H1 (cell line): Measurements from ENCODE around the gene ARHGAP42.

Experiments
- ATF2 ChIP-seq: IDR thresholded peaks from 2 replicates; pipeline ENCODE4 v1.6.1; 2012; ENCODE audit warnings: low read length, inconsistent platforms
- CTCF ChIP-seq, 3 experiments: IDR thresholded peaks; 1 replicate in 2 of 3; 2 replicates in 1 of 3; pipeline versions ENCODE4 v1.5.1 to v1.6.1; 2011; ENCODE audit warnings: low read length in 3 of 3, mild to moderate bottlenecking in 3 of 3, inconsistent platforms in 2 of 3, low read depth in 1 of 3, moderate library complexity in 1 of 3; ENCODE audit not compliant: insufficient read depth in 1 of 3; ENCODE audit errors: control extremely low read depth in 1 of 3
- FOSL1 ChIP-seq: IDR thresholded peaks from 2 replicates; pipeline ENCODE4 v1.6.1; 2011; ENCODE audit warnings: mild to moderate bottlenecking, low read depth, low read length, moderate library complexity; ENCODE audit not compliant: insufficient read depth
- RFX5 ChIP-seq: IDR thresholded peaks from 2 replicates; pipeline ENCODE4 v1.6.1; 2011; ENCODE audit warnings: low read depth, low read length, improper control_type of control experiment, borderline replicate concordance

GRCh38 chr11:100922121-100922520, 235.0 kb downstream of the ARHGAP42 start:
- TF ChIP-seq FOSL1 (no peak), CTCF (IDR thresholded peaks at IDR 0.05; ENCODE audit: control extremely low read depth in 1 of 3, insufficient read depth in 1 of 3, low read depth in 1 of 3, low read length in 3 of 3) (no peak), ATF2 (no peak), RFX5 (no peak)
